ENCODE data around the gene LRFN4.

The LRFN4 gene

GRCh38 chr11:66889960-66890359, 33.1 kb downstream of the LRFN4 start:
- no peak for DNase-seq (ENCODE audit: low spot score)

GRCh38 chr11:66891851-66892660, 35.2 kb downstream of the LRFN4 start:
- no peak for DNase-seq (ENCODE audit: low spot score)

- no peak for DNase-seq (ENCODE audit: low spot score)
These were observed 36.0 kb downstream of the LRFN4 start for GRCh38 chr11:66892911-66893310.

GRCh38 chr11:66894141-66894540, 37.3 kb downstream of the LRFN4 start:
- no peak for DNase-seq (ENCODE audit: low spot score)

DNA sequence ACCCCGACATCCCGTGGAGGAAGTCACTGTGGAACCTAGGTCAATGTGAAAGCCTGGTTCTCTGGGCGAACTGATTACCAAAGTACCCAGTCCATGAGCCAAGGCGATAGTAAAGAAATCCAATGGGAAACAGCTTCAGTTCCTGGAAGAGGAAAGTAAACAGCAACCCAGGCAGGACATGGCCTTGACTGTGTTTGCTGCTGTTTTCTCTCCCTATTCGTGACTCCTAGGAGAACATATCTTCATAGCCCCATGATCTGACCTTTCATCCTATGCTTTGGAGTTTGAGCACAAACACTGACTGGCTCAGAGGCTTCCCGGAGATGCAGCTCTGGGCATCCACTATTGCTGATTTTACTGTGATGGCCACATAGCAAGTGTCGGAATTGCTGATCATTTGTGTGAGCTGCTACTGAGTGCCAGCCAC, 45.1 kb downstream of the LRFN4 start:
- DNase-seq (ENCODE audit: low spot score) = no peak

DNA sequence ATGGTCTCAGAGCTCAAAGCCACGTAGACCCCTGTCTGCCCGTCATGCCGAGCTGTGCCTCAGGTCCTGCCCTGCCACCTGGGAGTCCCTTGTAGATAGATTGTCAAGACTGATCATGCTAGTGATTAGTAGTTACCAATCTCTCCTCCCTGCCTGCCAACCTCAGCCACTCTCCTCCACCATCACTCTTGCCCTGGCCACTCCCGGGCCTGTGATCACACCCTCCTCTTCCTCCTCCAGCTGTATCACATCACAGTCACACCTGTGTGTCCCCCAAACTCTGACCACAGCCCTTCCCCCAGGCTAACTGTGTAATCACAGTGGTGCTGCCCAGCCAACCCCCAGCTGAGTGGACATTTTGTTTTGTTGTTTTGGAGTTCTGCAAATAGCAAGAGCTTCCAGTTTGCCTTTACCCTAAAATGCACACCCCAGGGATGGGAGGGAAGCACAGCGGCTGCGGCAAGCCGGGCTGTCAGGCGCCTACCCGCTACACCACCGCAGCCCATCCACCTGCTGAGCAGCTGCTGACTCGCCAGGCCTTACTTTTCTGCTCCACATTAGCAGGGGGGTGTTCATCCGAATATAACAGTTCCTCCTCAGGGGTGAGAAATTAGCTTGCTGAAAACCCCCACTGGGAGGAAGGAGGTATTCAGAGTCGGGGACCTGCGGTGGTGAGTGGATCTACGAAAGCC, 45.8 kb downstream of the LRFN4 start:
- DNase-seq (ENCODE audit: low spot score) = no peak

DNA sequence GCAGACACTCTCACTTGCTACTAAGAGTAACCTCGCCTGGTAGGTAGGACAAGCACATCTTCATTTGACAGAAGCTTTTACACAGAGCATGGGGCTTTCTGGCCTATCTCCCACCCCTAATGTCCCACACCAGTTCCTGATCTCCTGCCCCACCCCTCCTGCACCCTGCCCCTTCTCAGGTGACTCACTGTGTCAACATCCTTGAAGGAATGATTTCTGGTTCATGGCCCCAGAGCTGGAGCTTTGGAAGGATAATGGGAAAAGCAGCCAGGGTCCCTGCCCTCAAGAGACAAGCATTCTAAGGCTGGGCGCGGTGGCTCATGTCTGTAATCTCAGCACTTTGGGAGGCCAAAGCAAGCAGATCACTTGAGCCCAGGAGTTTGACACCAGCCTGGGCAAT, 47.2 kb downstream of the LRFN4 start:
- DNase-seq (ENCODE audit: low spot score) = no peak

DNA sequence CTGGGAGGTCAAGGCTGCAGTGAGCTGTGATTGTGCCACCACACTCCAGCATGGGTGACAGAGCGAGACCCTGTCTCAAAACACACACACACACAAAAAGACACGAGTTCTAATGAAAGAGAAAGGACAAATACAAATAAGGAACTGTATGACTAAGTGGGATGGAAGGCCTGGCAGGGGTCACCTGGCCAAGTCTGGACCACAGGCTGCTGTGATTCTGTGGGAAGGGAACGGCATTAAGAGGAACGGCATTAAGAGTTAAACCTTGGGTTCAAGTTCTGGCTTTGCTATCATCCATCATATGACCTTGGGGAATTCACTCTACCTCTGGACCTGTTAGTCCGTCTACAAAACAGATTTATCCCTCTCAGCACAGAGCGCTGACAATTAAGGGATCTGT, 47.7 kb downstream of the LRFN4 start:
- no peak for DNase-seq (ENCODE audit: low spot score)

- no peak for DNase-seq (ENCODE audit: low spot score)
These were observed 48.2 kb downstream of the LRFN4 start for GRCh38 chr11:66904981-66905521.

- DNase-seq (ENCODE audit: low spot score) = no peak
These were observed 48.8 kb downstream of the LRFN4 start for GRCh38 chr11:66905631-66906030.

GRCh38 chr11:66906061-66906733, 49.3 kb downstream of the LRFN4 start:
- peak; percentile 38 for DNase-seq (ENCODE audit: low spot score)

DNA sequence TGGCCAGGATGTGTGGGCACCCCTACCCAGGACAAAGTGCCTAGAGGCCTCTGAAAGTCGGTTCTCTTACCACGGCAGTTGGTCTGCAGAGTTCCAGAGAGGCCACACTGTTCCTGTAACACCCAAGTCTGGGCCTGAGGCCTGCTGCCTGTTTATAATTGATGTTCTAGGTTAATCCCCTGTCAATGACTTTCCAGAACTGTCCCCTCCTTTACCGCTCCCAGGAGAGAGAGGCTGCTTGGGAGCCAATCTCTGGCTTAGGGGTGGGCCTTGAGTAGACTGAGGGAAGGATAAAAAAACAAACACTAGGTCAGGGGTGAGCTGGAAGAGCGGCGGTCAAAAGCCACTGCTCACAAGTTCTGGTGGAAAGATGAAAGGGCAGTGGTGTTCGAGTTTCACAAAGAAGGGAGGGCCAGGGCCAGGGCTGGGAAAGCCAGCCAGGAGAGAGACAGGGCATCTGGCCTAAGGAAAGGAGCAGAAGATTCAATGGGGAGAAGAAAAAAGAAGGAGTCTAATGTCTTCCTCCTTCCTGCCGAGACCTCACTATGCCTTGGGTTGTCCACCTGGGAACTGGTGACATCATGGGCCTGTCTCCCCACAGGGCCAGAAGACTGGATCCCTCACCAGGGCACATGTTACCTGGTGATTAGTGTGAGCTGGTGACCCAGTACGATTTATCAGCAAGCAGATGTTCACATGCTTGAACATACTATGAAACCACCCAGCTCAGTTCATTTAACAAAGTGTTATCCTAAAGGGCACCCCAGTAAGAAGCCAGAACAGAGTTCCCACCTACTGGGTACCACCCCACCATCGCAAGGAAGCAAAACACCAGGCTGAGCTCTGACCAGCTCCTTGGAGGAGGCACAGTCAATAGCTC, 51.1 kb downstream of the LRFN4 start:
- DNase-seq (ENCODE audit: low spot score) = no peak

- DNase-seq (ENCODE audit: low spot score) = no peak
These were observed 52.3 kb downstream of the LRFN4 start for GRCh38 chr11:66909181-66909580.

DNA sequence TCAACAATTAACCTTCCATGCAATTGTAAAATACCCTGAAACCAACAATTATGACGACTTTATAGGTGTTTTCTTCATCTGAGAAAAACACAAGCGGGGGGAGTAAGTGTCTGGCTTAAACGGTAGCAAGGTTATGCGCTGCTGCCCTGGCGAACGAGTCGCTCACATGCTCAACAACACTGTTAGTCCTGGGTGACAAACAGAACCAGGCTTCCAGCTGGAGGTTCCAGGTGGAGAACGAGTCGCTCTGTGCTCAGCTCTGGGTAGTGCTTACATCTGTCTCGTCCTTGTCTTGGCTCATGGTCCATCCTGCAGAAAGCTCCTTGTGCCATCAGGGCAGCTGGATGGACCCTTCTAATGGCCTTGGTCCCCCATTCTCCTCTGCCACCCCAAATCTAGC, 53.2 kb downstream of the LRFN4 start:
- DNase-seq (ENCODE audit: low spot score) = no peak

All from pons (tissue), 1 donor.